Measurements from ENCODE around the gene CDKN1C. TPM values are rescaled to one million over a fixed set of nuclear protein-coding genes. Genes with fewer than 3 reads are reported as not detected.

Gene CDKN1C
- total RNA-seq, 5 donors from 2014 or later (not counting 1 experiment from before 2014, with no cell fraction given), result 2.1 to 7.0 (median 5.3) TPM

DNA sequence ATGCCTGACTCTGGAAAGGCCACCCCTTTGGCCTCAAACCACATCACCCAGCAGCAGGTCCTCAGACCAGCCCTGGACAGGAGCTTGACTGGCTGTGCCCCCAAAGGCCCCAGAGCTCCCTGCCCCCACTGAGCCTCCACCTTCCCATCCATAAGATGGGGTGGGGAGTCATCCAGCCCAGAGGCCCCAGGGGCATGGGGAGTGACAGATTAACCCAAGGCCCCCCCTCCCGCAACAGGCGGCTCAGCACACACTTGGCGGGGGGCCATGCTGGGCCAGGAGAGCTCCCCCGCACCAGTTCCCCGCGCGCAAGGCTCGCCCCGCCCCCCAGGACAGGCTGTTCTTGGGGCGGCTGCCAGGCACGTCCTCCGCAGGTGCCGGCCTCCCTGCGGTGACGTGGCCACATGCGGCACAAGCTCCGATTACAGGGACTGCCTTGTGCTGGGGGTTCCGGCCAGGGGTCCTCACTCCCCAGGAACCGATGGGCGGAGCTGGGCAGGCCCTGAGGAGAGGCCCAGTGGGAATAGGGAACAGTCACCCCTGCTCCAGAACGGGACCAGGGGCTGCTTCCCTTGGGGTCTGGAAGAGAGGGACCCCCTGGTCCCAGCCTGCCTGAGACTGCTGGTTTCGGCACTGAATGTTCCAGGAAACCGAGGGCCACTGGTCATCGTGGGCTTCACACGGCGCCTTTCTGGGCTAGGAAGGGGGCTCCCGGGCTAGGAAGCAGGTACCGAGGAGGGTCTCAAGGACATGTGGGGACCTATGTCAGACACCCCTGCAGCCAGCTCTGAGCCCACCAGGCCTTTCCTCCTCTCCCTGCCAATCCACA is 5.1 kb upstream of the CDKN1C start:
- ChIA-PET POLR2A (no interaction called here), CTCF (interaction anchor here (1.3 to 2.9 kb wide), 3 partner anchors 12 to 358 kb away, joined by 3 to 21 read pairs (median 5); a partner anchor contains a TSS)
- Histone ChIP-seq H3K9me3 (no peaks in the 10 kb centered on the region), H3K27me3 (replicated peaks in 1 of 2; ENCODE audit: control insufficient read depth in 2 of 2, extremely low read depth in 1 of 2, insufficient read depth in 2 of 2, low read length in 1 of 2) (peaks cover 0 to 3% of the 10 kb centered on the region in 2 experiments), H3K4me3 (ENCODE audit: control insufficient read depth in 1 of 2, extremely low read depth in 1 of 2, low read length in 1 of 2) (no peak overlapping the region), H3K36me3 (ENCODE audit: control insufficient read depth in 2 of 2, extremely low read depth in 1 of 2, insufficient read depth in 1 of 2, low read length in 1 of 2) (no peaks in the 10 kb centered on the region), H3K27ac (ENCODE audit: low read length) (peak overlapping the region; percentile 65), H3K4me1 (ENCODE audit: control insufficient read depth in 1 of 2, extremely low read depth in 1 of 2, insufficient read depth in 2 of 2, low read length in 2 of 2) (peaks cover 13 to 59% of the 10 kb centered on the region in 2 experiments)
- H3K9me3 Mint-ChIP-seq, result no peaks in the 10 kb centered on the region
- DNase-seq (no peak), ATAC-seq (replicated peaks in 1 of 4) (no peak)
- peak overlapping the region in 1 of 2 donors; percentile 89 for H3K27ac Mint-ChIP-seq
- H3K4me1 Mint-ChIP-seq, result peaks cover 28 to 45% (median 35%) of the 10 kb centered on the region in 3 donors
- peak overlapping the region in 1 of 3 donors; percentile 81 for H3K4me3 Mint-ChIP-seq
- no peaks in the 10 kb centered on the region for H3K27me3 Mint-ChIP-seq
- 92% methylated on average over 24 of the region's 28 CpGs for WGBS (ENCODE audit: insufficient coverage)
- no peaks in the 10 kb centered on the region for H3K36me3 Mint-ChIP-seq

DNA sequence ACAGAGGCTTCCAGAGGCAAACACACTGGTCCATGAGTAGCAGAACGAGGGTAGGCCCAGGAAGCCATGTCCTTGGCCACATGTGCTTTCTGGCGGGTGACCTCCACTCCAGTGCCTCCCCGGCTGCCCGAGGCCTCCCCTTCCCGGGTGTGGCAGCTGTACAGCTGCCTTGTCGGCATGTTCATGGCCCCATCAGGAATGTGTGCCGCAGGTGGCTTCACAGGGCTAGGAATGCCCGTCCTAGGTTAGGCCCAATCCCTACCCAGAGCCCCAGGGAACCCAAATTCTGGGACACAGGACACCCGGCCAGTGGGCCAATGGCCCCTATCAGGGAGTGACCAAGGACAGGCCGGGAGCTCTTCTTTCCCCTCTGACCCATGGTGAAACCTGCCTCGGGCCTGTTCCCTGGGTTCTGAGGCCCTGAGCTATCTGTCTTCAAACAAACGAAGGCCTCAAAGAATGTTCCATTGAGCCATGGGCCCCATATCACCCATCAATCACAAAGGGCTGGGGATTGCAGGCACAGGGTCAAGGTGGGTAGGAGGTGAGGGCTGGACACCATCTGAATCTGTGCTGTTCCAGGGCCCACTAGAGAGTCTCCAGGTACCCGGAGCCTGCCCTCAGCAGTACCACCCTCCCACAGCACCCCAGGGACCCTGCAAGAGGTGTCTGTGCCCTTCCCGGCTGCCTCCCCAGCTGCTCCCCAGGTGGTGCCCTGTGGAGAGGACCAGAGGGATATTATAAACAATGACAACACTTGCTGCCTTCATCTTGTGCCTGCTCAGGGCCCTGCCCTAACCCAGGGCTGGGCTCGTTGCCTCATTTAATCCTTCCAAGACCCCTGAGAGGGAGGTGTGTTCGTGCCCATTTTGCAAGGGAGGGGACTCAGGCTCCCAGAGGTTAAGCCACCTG is 4.0 kb upstream of the CDKN1C start:
- 84% methylated on average over 9 of the region's 16 CpGs for WGBS (ENCODE audit: insufficient coverage)
- Mint-ChIP-seq H3K4me1 (peaks cover 28 to 47% (median 35%) of the 10 kb centered on the region in 3 donors), H3K4me3 (no peak overlapping the region), H3K27ac (peak overlapping the region; percentile 27 to 76), H3K36me3 (no peaks in the 10 kb centered on the region), H3K9me3 (no peaks in the 10 kb centered on the region), H3K27me3 (no peaks in the 10 kb centered on the region)
- H3K4me1 ChIP-seq (ENCODE audit: control insufficient read depth in 1 of 2, extremely low read depth in 1 of 2, insufficient read depth in 2 of 2, low read length in 2 of 2), result peaks cover 13 to 64% of the 10 kb centered on the region in 2 experiments
- CTCF ChIA-PET, result interaction anchor here in 1 of 2 donors (1.3 kb wide), 1 partner anchor 356 kb away, joined by 5 read pairs; no protein-coding TSS in a partner anchor
- H3K9me3 ChIP-seq, result no peaks in the 10 kb centered on the region
- H3K27me3 ChIP-seq (replicated peaks in 1 of 2; ENCODE audit: control insufficient read depth in 2 of 2, extremely low read depth in 1 of 2, insufficient read depth in 2 of 2, low read length in 1 of 2), result peaks cover 0 to 7% of the 10 kb centered on the region in 2 experiments
- no peak overlapping the region for H3K4me3 ChIP-seq (ENCODE audit: control insufficient read depth in 1 of 2, extremely low read depth in 1 of 2, low read length in 1 of 2)
- DNase-seq, result no peak
- POLR2A ChIA-PET, result no interaction called here
- no peak for ATAC-seq (replicated peaks in 1 of 4)
- H3K36me3 ChIP-seq (ENCODE audit: control insufficient read depth in 2 of 2, extremely low read depth in 1 of 2, insufficient read depth in 1 of 2, low read length in 1 of 2), result no peaks in the 10 kb centered on the region
- H3K27ac ChIP-seq (ENCODE audit: low read length), result no peak overlapping the region

DNA sequence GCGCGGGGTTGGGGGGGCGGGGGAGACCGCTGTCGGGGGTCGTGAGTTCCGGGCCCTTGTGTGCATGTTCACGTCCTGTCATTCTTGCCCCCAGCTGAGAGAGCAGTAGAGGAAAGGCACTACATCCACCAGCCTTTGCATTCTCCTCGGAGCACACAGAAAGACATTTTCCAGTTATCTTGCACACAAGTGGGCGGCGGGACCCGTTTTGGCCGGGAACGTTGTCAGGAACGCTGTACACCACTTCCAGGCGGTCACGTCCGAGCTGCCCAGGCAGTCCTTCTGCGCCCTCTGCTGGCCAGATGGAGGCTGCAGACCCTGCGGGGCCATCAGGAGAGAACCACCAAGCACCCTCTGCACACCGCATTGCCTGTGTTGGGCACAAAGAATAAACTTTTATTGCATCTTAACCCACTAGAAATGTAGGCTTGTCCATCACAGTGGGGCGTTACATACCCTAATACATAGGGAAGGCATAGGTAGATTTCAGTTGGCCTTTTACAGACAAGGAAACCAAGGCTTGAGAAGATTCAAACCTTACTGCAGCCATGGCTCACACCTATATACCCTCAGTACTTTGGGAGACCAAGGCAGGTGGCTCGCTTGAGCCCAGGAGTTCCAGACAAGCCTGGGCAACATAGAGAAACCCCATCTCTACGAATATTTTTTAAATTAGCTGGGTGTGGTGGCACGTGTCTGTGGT is 2.8 kb upstream of the CDKN1C start:
- H3K4me3 ChIP-seq (ENCODE audit: control insufficient read depth in 1 of 2, extremely low read depth in 1 of 2, low read length in 1 of 2), result no peak overlapping the region
- POLR2A ChIA-PET, result no interaction called here

DNA sequence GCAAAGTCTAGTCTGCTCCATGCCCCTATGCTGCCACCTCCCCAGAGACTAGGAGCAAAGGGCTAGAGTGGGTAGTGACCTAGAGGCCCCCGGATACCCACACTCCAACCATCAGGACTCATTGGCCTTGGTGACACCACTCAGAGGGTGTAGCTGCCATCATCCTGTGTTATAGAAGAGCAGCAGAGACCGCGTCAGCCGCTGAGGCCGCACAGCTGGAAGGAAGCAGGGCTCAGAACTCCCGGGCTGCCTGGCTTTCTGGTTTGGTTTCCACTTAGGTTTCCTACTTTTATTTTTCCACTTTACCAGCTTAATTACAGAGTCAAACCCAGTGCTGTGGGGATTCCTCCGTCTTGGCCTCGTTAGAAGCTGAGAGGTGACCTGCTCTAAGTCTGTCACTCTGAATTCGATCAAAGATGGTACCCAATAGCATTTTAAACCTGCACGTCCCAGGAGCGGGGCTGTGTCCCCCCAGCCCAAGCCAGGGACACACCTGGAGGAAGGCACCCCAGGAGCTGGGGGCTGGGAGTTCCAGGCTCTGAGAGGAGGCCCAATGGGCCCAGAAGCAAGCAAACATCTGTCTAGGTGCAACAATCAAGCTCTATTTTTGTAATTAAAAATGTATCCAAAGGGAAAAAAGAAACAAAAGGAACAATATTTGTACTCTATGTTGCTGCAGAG is 2.1 kb upstream of the CDKN1C start:
- Mint-ChIP-seq H3K4me1 (peaks cover 31 to 41% (median 31%) of the 10 kb centered on the region in 3 donors), H3K9me3 (no peaks in the 10 kb centered on the region), H3K27me3 (peaks cover 0 to 5% of the 10 kb centered on the region in 2 donors), H3K4me3 (peak overlapping the region in 2 of 3 donors; percentile 45 to 54), H3K27ac (peak overlapping the region; percentile 69 to 72), H3K36me3 (no peaks in the 10 kb centered on the region)
- Histone ChIP-seq H3K36me3 (ENCODE audit: control insufficient read depth in 2 of 2, extremely low read depth in 1 of 2, insufficient read depth in 1 of 2, low read length in 1 of 2) (no peaks in the 10 kb centered on the region), H3K9me3 (no peaks in the 10 kb centered on the region), H3K4me3 (ENCODE audit: control insufficient read depth in 1 of 2, extremely low read depth in 1 of 2, low read length in 1 of 2) (no peak overlapping the region), H3K27me3 (replicated peaks in 1 of 2; ENCODE audit: control insufficient read depth in 2 of 2, extremely low read depth in 1 of 2, insufficient read depth in 2 of 2, low read length in 1 of 2) (peaks cover 0 to 19% of the 10 kb centered on the region in 2 experiments), H3K27ac (ENCODE audit: low read length) (no peak overlapping the region), H3K4me1 (ENCODE audit: control insufficient read depth in 1 of 2, extremely low read depth in 1 of 2, insufficient read depth in 2 of 2, low read length in 2 of 2) (peaks cover 13 to 66% of the 10 kb centered on the region in 2 experiments)
- ATAC-seq (replicated peaks in 1 of 4) (no peak), DNase-seq (no peak)
- POLR2A ChIA-PET, result no interaction called here
- 62% methylated on average over 5 of the region's 11 CpGs for WGBS (ENCODE audit: insufficient coverage)
- CTCF ChIA-PET, result interaction anchor here (0.6 to 3.0 kb wide), 9 partner anchors 13 to 356 kb away, joined by 3 to 32 read pairs (median 5); no protein-coding TSS in a partner anchor

More for the DNA sequence above, 2.8 kb upstream of the CDKN1C start:
- Histone ChIP-seq H3K9me3 (no peaks in the 10 kb centered on the region), H3K4me1 (ENCODE audit: control insufficient read depth in 1 of 2, extremely low read depth in 1 of 2, insufficient read depth in 2 of 2, low read length in 2 of 2) (peaks cover 13 to 73% of the 10 kb centered on the region in 2 experiments), H3K36me3 (ENCODE audit: control insufficient read depth in 2 of 2, extremely low read depth in 1 of 2, insufficient read depth in 1 of 2, low read length in 1 of 2) (no peaks in the 10 kb centered on the region), H3K27me3 (replicated peaks in 1 of 2; ENCODE audit: control insufficient read depth in 2 of 2, extremely low read depth in 1 of 2, insufficient read depth in 2 of 2, low read length in 1 of 2) (peaks cover 0 to 11% of the 10 kb centered on the region in 2 experiments), H3K27ac (ENCODE audit: low read length) (no peak overlapping the region)
- DNase-seq (peak; percentile 42 to 91 (median 77)), ATAC-seq (replicated peaks in 1 of 4) (peak in 3 of 4 experiments; percentile 18 to 24 (median 23))
- H3K9me3 Mint-ChIP-seq, result no peaks in the 10 kb centered on the region
- H3K27ac Mint-ChIP-seq, result peak overlapping the region in 1 of 2 donors; percentile 71
- WGBS (ENCODE audit: insufficient coverage), result 1% methylated on average over 10 of the region's 25 CpGs
- no peaks in the 10 kb centered on the region for H3K36me3 Mint-ChIP-seq
- CTCF ChIA-PET, result interaction anchor here (0.6 to 3.0 kb wide), 9 partner anchors 13 to 357 kb away, joined by 3 to 32 read pairs (median 5); no protein-coding TSS in a partner anchor
- peak overlapping the region in 1 of 3 donors; percentile 12 for H3K4me3 Mint-ChIP-seq
- no peaks in the 10 kb centered on the region for H3K27me3 Mint-ChIP-seq
- H3K4me1 Mint-ChIP-seq, result peaks cover 29 to 44% (median 35%) of the 10 kb centered on the region in 3 donors

DNA sequence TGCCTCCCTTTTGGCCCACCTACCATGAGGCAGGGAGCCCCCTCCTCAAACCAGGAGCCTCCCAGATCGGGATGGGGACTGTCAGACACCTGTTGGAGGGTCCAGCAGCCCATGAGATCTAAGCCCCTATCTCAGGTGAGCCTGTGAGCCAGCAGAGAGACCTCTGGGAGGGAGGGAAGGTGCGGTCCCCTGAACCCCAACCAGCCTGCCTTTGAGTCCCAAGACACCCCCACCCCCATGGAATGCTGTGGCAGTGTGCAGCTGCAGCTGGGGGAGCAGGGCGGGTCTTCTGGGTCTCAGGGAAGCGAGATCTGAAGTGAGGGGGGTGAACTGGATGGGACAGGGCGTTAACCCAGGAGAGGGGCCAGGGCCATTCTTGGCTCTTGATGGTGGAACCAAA is 1.4 kb upstream of the CDKN1C start:
- no peaks in the 10 kb centered on the region for H3K36me3 ChIP-seq (ENCODE audit: control insufficient read depth in 2 of 2, extremely low read depth in 1 of 2, insufficient read depth in 1 of 2, low read length in 1 of 2)
- Mint-ChIP-seq H3K9me3 (no peaks in the 10 kb centered on the region), H3K27ac (peak overlapping the region in 1 of 2 donors; percentile 72), H3K4me1 (peaks cover 26 to 36% (median 28%) of the 10 kb centered on the region in 3 donors), H3K36me3 (no peaks in the 10 kb centered on the region), H3K4me3 (peak overlapping the region; percentile 53 to 72 (median 54)), H3K27me3 (peaks cover 0 to 7% of the 10 kb centered on the region in 2 donors)
- H3K4me3 ChIP-seq (ENCODE audit: control insufficient read depth in 1 of 2, extremely low read depth in 1 of 2, low read length in 1 of 2), result no peak overlapping the region
- peaks cover 0 to 26% of the 10 kb centered on the region in 2 experiments for H3K27me3 ChIP-seq (replicated peaks in 1 of 2; ENCODE audit: control insufficient read depth in 2 of 2, extremely low read depth in 1 of 2, insufficient read depth in 2 of 2, low read length in 1 of 2)
- H3K27ac ChIP-seq (ENCODE audit: low read length), result no peak overlapping the region
- no peaks in the 10 kb centered on the region for H3K9me3 ChIP-seq
- no peak for ATAC-seq (replicated peaks in 1 of 4)
- WGBS (ENCODE audit: insufficient coverage), result no CpG with 5 or more reads among the region's 5 CpGs
- no peak for DNase-seq
- ChIA-PET POLR2A (no interaction called here), CTCF (interaction anchor here (1.2 to 3.0 kb wide), 3 partner anchors 14 to 356 kb away, joined by 3 to 32 read pairs (median 5); no protein-coding TSS in a partner anchor)
- peaks cover 10 to 59% of the 10 kb centered on the region in 2 experiments for H3K4me1 ChIP-seq (ENCODE audit: control insufficient read depth in 1 of 2, extremely low read depth in 1 of 2, insufficient read depth in 2 of 2, low read length in 2 of 2)
